Measurements from ENCODE around the gene KLK2.
"Not testable (repeated sequence)": the region's sequence is repeated elsewhere in the genome, so short reads cannot be mapped to it uniquely, and the experiment has no call there.

Gene KLK2

GRCh38 chr19:50889638-50890037 lies 16.4 kb downstream of the KLK2 start:
- CTCF ChIA-PET = interaction anchor here (0.7 kb wide), 1 partner anchor 16 kb away, joined by 3 read pairs; no protein-coding TSS in a partner anchor
- no peak for DNase-seq (ENCODE audit: low spot score)
- no peak overlapping the region for H3K27ac ChIP-seq
- TF ChIP-seq CTCF (conservative IDR thresholded peaks at IDR 0.05; ENCODE audit: low read depth) = no peak
- POLR2A ChIA-PET (ENCODE audit: low non-redundant PET) = no interaction called here

- CTCF ChIA-PET = interaction anchor here (0.6 kb wide), 1 partner anchor 204 kb away, joined by 5 read pairs; no protein-coding TSS in a partner anchor
- DNase-seq (ENCODE audit: low spot score) = peak; percentile 46
- TF ChIP-seq CTCF (conservative IDR thresholded peaks at IDR 0.05; ENCODE audit: low read depth) = no peak
- POLR2A ChIA-PET (ENCODE audit: low non-redundant PET) = no interaction called here
- H3K27ac ChIP-seq = no peak overlapping the region
Observed at GRCh38 chr19:50890422-50891252, 17.4 kb downstream of the KLK2 start.

GRCh38 chr19:50891253-50891625 lies 18.0 kb downstream of the KLK2 start:
- no peak for TF ChIP-seq CTCF (conservative IDR thresholded peaks at IDR 0.05; ENCODE audit: low read depth)
- no peak for DNase-seq (ENCODE audit: low spot score)
- ChIA-PET CTCF (interaction anchor here (0.6 kb wide), 1 partner anchor 203 kb away, joined by 5 read pairs; no protein-coding TSS in a partner anchor), POLR2A (ENCODE audit: low non-redundant PET) (no interaction called here)
- H3K27ac ChIP-seq = no peak overlapping the region

- no peak overlapping the region for H3K27ac ChIP-seq
- TF ChIP-seq CTCF (conservative IDR thresholded peaks at IDR 0.05; ENCODE audit: low read depth) = no peak
- DNase-seq (ENCODE audit: low spot score) = no peak
- CTCF ChIA-PET = interaction anchor here (0.8 kb wide), 1 partner anchor 13 kb away, joined by 3 read pairs; no protein-coding TSS in a partner anchor
- POLR2A ChIA-PET (ENCODE audit: low non-redundant PET) = no interaction called here
Observed at GRCh38 chr19:50893047-50893736, 20.0 kb downstream of the KLK2 start.

- H3K27ac ChIP-seq = no peak overlapping the region
- DNase-seq (ENCODE audit: low spot score) = no peak
- CTCF ChIA-PET = interaction anchor here (0.6 kb wide), 1 partner anchor 152 kb away, joined by 3 read pairs; no protein-coding TSS in a partner anchor
- no peak for TF ChIP-seq CTCF (conservative IDR thresholded peaks at IDR 0.05; ENCODE audit: low read depth)
- POLR2A ChIA-PET (ENCODE audit: low non-redundant PET) = no interaction called here
Observed at GRCh38 chr19:50894478-50895356, 21.5 kb downstream of the KLK2 start.

GRCh38 chr19:50896089-50896590 lies 22.9 kb downstream of the KLK2 start:
- DNase-seq (ENCODE audit: low spot score); H3K27ac ChIP-seq; CTCF ChIA-PET; POLR2A ChIA-PET (ENCODE audit: low non-redundant PET): not testable (repeated sequence)
